22Rv1 (cell line): ENCODE results near the gene LGALS1.

ENCODE experiments used
- H3K27ac ChIP-seq: fragments of 450-650 bp; 2 replicates; pipeline ENCODE4 v1.5.1; 2017
- CTCF ChIP-seq: fragments of 450-650 bp; IDR thresholded peaks from 2 replicates; pipeline ENCODE4 v1.5.1; 2017; ENCODE audit warnings: mild to moderate bottlenecking
- ZFX ChIP-seq: fragments of 450-650 bp; IDR thresholded peaks from 2 replicates; pipeline ENCODE4 v1.6.1; 2017; ENCODE audit warnings: antibody characterized with exemption, borderline replicate concordance

The LGALS1 gene

DNA sequence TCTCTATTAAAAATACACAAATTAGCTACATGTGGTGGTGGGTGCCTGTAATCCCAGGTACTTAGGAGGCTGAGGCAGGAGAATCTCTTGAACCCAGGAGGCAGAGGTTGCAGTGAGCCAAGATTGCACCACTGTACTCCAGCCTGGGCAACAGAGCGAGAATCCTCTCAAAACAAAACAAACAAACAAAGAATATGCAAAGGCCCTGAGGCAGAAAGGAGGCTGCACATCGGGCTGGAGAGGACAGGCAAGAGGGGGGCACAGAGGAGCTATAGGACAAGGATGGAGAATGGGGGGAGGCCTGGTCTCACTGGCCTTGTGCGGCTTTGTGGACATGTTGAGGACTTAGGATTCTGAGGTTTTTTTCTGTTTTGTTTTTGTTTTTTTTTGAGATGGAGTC, 29.8 kb downstream of the LGALS1 start:
- TF ChIP-seq CTCF: no peak
- no peak overlapping the region for H3K27ac ChIP-seq

DNA sequence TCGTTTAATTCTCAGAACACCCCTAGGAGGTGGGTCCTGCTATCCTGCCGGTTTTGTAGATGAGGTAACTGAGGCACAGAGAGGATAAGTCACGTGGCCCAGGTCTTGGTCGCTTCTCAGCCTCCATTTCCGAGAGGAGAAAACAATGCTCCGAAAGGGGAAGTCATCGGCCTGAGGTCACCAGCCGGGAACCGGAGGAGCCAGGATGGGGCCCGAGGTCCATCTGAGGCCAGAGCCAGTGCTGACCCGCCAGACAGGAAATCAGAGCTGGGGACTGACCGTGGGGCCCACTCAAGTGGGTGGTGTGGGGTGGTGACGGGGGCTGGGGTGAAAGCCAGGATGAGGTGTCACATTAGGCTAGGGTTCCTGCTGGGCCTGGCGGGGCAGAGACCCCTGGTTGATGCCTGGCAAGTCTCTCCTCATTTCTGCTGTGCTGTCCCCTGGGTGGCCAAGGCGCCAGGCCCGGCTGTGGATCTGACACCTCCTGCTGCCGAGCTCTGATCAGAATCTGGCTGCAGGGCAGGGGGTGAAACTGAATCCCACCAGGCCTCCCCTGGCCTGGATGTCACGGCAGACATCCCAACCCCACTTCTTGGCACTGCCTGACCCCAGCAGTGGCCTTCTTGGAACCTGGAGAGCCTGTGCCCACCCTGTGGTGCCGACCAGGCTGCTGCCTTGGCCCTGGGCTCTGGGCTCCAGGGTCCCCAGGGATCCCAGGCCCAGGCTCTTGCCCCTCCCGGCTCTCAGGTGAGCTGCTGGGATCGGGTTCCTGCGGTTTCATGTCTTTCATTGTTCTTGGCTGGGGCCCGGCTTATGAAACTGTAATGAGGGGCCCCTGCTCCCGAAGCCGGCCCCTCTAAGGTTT, 33.4 kb downstream of the LGALS1 start:
- H3K27ac ChIP-seq: no peak overlapping the region
- TF ChIP-seq ZFX (no peak), CTCF (no peak)

GRCh38 chr22:37709445-37709765, 34.0 kb downstream of the LGALS1 start:
- no peak for TF ChIP-seq CTCF
- TF ChIP-seq ZFX: no peak
- H3K27ac ChIP-seq: no peak overlapping the region

DNA sequence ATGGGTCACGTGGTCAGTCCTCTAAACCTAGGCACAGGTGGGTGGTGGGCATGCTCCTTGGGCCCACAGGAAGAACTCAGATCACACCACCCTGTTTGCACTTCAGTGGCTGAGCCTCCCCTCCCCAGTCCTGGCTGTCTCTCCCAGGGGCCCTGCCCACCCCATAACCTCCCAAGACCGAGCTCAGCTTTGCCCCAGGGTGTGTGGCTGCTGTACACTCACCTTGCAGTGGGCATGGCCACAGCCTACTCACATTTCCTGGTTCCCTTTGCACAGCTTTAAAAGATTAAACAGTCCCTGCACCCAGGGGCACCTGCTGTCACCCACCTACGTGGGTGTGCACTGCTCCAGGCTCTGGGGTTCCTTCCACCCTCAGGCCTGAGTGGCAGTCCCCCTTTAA, 35.2 kb downstream of the LGALS1 start:
- no peak overlapping the region for H3K27ac ChIP-seq
- TF ChIP-seq ZFX (no peak), CTCF (no peak)

DNA sequence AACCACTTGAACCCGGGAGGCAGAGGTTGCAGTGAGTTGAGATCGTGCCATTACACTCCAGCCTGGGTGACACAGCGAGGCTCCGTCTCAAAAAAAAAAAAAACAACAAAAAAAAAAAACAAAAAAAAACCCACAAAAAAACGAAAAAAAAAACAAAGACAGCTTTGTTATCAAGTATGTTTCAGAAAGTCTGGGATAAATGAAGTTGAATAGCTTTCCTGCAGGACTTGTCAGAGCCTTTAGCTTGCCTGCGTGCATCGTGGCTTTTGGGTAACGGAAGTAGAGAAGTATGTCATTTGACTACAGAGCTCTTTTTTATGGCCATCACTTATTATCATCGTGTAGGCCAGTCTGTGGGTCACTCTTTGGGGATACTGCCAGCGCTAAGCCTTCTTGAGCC, 36.1 kb downstream of the LGALS1 start:
- no peak for TF ChIP-seq ZFX
- TF ChIP-seq CTCF: no peak
- H3K27ac ChIP-seq: no peak overlapping the region

DNA sequence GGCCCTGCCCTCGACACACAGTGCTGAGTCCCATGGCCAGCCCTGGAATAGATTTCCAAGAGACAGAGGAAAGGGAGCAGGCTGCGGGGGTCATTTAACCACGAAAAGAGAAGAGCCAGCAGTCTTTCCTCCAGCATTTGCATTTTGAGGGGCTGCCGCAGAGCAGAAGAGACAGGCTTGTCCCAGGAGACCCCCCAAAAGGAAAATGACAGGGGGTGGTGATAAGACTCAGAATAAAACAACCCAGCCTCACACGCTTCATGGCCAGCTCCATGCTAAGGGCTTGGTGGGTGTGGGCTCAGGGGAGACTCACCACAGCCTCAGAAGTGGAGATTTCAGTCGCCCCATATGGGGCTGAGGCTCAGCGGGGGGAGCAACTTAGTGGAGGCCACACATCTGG, 38.3 kb downstream of the LGALS1 start:
- TF ChIP-seq ZFX (no peak), CTCF (no peak)
- H3K27ac ChIP-seq: no peak overlapping the region

- no peak overlapping the region for H3K27ac ChIP-seq
- TF ChIP-seq CTCF: no peak
- TF ChIP-seq ZFX: no peak
Measured at GRCh38 chr22:37714634-37715033, 39.2 kb downstream of the LGALS1 start.
